NCI-H2171 (cell line): Measurements from ENCODE around the gene YJU2.
"Not testable (repeated sequence)": the region's sequence is repeated elsewhere in the genome, so short reads cannot be mapped to it uniquely, and the experiment has no call there.

Experiments
- DNase-seq: peaks from one replicate; lab custom pipeline; 2025; lab: John Stamatoyannopoulos, UW

Gene YJU2

DNA sequence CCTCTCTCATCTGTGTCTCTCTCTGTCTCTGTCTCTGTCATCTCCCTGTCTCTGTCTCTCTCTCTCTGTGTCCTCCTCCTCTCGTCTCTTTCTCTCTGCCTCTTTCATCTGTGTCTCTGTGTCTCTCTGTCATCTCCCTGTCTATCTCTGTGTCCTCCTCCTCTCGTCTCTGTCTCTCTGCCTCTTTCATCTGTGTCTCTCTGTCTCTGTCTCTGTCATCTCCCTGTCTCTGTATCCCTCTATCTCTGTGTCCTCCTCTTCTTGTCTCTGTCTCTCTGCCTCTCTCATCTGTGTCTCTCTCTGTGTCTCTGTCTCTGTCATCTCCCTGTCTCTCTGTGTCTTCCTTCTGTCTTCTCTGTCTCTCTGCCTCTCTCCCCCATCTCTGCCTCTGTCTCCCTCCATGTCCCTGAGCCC is 18.1 kb upstream of the YJU2 start:
- DNase-seq, result no peak

- no peak for DNase-seq
Observed at GRCh38 chr19:4229179-4229931, 17.5 kb upstream of the YJU2 start, which contains the start of gene EBI3. EBI3 (plus strand) TSS chr19:4229523; CDS start chr19:4229551, 28 bp downstream.

DNA sequence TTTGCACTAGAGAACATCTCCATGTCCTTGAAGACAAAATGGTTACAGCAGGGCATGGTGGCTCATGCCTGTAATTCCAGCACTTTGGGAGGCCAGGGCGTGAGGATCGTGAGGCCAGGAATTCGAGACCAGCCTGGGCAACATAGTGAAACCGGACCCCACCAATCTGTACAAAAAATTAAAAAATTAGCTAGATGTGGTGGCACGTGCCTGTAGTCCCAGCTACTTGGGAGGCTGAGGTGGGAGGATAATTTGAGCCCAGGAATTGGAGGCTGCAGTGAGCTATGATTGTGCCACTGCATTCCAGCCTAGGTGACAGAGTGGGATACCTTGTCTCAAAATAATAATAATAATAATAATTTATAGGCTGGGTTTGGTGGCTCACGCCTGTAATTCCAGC is 16.6 kb upstream of the YJU2 start:
- not testable (repeated sequence) for DNase-seq

- not testable (repeated sequence) for DNase-seq
Observed at GRCh38 chr19:4231521-4231920, 15.4 kb upstream of the YJU2 start.

- not testable (repeated sequence) for DNase-seq
Observed at GRCh38 chr19:4232139-4232538, 14.7 kb upstream of the YJU2 start.

DNA sequence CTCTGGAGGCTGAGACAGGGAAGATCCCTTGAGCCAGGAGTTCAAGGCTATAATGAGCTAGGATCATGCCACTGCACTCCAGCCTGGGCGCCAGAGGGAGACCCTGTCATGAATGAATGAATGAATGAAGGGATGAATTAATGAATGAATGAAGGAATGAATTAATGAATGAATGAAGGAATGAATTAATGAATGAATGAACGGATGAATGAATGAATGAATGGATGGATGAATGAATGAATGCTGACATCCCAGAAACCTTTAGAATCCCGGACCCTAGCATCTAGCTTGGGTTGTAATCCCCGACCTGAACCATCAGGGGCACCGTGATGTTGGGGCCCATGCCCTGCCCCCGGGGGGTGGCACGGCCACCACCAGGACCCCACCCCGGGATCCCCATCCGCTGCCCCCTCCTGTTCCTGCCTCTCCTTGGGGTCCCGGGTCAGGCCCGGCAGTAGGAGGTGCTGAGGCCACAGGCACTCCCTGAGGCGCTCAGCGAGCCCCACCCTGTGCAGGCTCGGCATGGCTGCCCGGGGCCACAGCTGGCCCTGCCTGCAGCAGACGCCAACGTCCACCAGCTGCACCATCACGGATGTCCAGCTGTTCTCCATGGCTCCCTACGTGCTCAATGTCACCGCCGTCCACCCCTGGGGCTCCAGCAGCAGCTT is 14.1 kb upstream of the YJU2 start:
- no peak for DNase-seq

DNA sequence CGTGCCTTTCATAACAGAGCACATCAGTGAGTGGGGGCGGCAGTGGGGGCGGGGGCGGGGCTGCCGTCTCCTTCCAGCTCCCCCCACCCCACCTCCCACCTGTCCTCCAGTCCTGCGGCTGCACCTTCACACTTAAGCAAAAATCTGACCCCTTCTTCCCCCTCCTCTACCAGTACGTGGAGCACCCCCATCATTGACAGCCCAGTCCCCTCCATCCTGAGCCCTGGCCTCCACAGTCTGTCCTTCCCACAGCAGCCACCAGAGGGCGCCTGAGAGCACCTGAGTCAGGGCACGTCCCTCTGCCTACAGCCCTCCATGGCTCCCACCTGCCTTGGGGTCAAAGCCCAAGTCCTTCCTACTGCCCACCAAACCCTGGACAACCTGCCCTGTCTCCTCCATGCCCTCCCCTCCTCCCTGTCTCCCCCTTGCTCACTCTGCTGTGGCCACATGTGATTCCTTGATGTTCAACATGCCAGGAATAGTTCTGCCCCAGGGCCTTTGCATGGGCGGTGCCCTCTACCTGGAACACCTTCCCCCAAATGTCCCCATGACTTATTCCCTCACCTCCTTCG is 13.5 kb upstream of the YJU2 start:
- DNase-seq, result no peak

- DNase-seq, result no peak
Observed at GRCh38 chr19:4234142-4234861, 12.6 kb upstream of the YJU2 start.

DNA sequence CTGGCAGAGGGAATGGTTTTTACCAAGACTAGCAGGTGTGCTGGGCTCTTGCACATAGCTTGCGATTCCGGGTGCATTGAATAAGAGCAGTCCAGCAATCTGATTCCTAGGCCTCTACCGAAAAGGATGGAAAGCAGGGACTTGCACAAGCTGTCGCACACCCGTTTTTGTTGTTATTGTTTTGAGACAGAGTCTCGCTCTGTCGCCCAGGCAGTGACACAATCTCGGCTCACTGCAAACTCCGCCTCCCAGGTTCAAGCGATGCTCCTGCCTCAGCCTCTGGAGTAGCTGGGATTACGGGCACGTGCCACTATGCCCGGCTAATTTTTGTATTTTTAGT is 12.0 kb upstream of the YJU2 start:
- no peak for DNase-seq

DNA sequence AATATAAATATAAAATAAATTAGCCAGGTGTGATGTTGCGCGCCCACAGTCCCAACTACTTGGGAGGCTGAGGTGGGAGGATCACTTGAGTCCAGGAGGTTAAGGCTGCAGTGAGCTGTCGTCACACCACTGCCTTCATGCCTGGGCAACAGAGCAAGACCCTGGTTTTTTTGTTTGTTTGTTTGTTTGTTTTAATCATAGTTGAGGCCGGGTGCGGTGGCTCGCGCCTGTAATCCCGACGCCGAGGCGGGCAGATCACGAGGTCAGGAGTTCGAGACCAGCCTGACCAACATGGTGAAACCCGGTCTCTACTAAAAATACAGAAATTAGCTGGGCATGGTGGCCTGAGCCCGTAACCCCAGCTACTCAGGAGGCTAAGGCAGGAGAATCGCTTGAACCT is 9.4 kb upstream of the YJU2 start:
- DNase-seq, result not testable (repeated sequence)

- DNase-seq, result no peak
Observed at GRCh38 chr19:4238831-4239230, 8.0 kb upstream of the YJU2 start.

- no peak for DNase-seq
Observed at GRCh38 chr19:4241824-4242430, 5.0 kb upstream of the YJU2 start.

DNA sequence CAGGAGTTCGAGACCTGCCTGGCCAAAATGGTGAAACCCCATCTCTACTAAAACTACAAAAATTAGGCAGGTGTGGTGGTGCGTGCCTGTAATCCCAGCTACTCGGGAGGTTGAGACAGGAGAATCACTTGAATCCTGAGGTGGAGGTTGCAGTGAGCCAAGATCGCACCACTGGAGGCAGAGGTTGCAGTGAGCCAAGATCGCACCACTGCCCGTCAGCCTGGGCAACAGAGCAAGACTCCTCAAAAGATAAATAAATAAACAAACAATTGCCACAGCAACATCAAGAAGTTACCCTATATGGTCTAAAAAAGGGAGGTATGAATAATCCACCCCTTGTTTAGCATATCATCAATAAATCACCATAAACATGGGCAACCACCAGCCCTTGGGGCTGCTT is 942 bp upstream of the YJU2 start:
- not testable (repeated sequence) for DNase-seq

- no peak for DNase-seq
Observed at GRCh38 chr19:4256563-4256962, 9.7 kb downstream of the YJU2 start.

DNA sequence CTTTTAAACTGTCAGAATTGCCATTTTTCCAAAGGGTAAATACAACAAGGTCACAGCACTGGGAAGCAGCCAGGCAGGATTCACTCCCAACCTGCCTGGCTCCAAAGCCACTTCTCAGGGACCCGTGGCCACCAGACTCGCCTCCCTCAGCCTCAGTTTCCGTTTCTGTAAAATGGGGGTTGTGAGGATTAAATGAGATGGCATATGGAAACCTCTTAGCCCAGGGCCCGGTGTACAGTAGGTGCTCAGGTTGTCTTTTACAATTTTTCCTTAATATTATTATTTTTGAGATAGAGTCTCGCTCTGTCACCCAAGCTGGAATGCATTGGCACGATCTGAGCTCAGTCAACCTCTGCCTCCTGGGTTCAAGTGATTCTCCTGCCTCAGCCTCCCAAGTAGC is 10.1 kb downstream of the YJU2 start:
- no peak for DNase-seq

GRCh38 chr19:4258181-4258580 is 11.3 kb downstream of the YJU2 start:
- DNase-seq, result no peak

GRCh38 chr19:4260613-4261191 is 13.8 kb downstream of the YJU2 start:
- no peak for DNase-seq

- DNase-seq, result no peak
Observed at GRCh38 chr19:4264812-4265211, 17.9 kb downstream of the YJU2 start.

- DNase-seq, result no peak
Observed at GRCh38 chr19:4266253-4267000, 19.5 kb downstream of the YJU2 start.

GRCh38 chr19:4267101-4267900 is 20.4 kb downstream of the YJU2 start:
- no peak for DNase-seq
